Caco-2 (cell line): ENCODE data around the gene FAM13A. TPM values are rescaled to one million over a fixed set of nuclear protein-coding genes. Genes with fewer than 3 reads are reported as not detected.
"Not testable (repeated sequence)": the region's sequence is repeated elsewhere in the genome, so short reads cannot be mapped to it uniquely, and the experiment has no call there.

Source experiments
- BruUV-seq: library from RNA; stranded (reverse); fragments of 400-500 nt; replicated peaks from 2 replicates; lab custom pipeline; 2021; lab: Mats Ljungman, UMichigan
- CTCF ChIA-PET: fragments of 300-600 bp; sonication (Branson Sonifier 250); formaldehyde crosslinking; loops from one replicate; lab custom pipeline; 2022; ENCODE audit warnings: antibody characterized with exemption; lab: Charles Lee
- POLR2A ChIA-PET: fragments of 300-600 bp; sonication (Branson Sonifier 250); formaldehyde crosslinking; loops from one replicate; lab custom pipeline; 2022; ENCODE audit warnings: antibody characterized with exemption; lab: Charles Lee
- DNase-seq, 2 experiments: peaks; one replicate each; pipeline versions ENCODE4 v3.0.0 to v3.0.0-alpha.2; 2020 to 2022
- H3K27me3 ChIP-seq: replicated peaks from 2 replicates; pipeline ENCODE4 v1.6.0; 2011; ENCODE audit warnings: low read length; ENCODE audit not compliant: control insufficient read depth, insufficient read depth
- H3K36me3 ChIP-seq: 2 replicates; pipeline ENCODE4 v1.5.1; 2011; ENCODE audit warnings: low read length; ENCODE audit not compliant: control insufficient read depth, insufficient read depth
- H3K4me1 ChIP-seq: fragments of 250-450 bp; sonication (Bioruptor Pico); 2 replicates; pipeline ENCODE4 v1.5.1; 2020; ENCODE audit warnings: mild to moderate bottlenecking
- H3K4me3 ChIP-seq: 2 replicates; pipeline ENCODE4 v1.5.1; 2011; ENCODE audit warnings: low read depth, mild to moderate bottlenecking, control low read depth, low read length
- H3K9me3 ChIP-seq: fragments of 250-450 bp; sonication (Bioruptor Pico); 2 replicates; pipeline ENCODE4 v1.5.1; 2020; ENCODE audit warnings: mild to moderate bottlenecking, moderate library complexity
- H3K27ac Mint-ChIP-seq: one replicate; pipeline ENCODE4 v1.8.0; 2022; ENCODE audit warnings: mixed read lengths; ENCODE audit not compliant: unreplicated experiment
- H3K27me3 Mint-ChIP-seq: one replicate; pipeline ENCODE4 v1.8.0; 2022; ENCODE audit warnings: mixed read lengths; ENCODE audit not compliant: insufficient read depth, unreplicated experiment
- H3K36me3 Mint-ChIP-seq: one replicate; pipeline ENCODE4 v1.8.0; 2022; ENCODE audit warnings: mild to moderate bottlenecking, mixed read lengths; ENCODE audit not compliant: insufficient read depth, unreplicated experiment
- H3K4me1 Mint-ChIP-seq: one replicate; pipeline ENCODE4 v1.8.0; 2022; ENCODE audit warnings: low read depth, mixed read lengths; ENCODE audit not compliant: unreplicated experiment
- H3K4me3 Mint-ChIP-seq: one replicate; pipeline ENCODE4 v1.8.0; 2022; ENCODE audit warnings: mild to moderate bottlenecking, moderate library complexity, mixed read lengths; ENCODE audit not compliant: unreplicated experiment
- H3K9me3 Mint-ChIP-seq: one replicate; pipeline ENCODE4 v1.8.0; 2022; ENCODE audit warnings: mixed read lengths; ENCODE audit not compliant: unreplicated experiment
- CTCF ChIP-seq, 2 experiments: fragments of 200-600 bp in 1 of 2; IDR thresholded peaks; 1 replicate in 1 of 2; 2 replicates in 1 of 2; pipeline versions ENCODE4 v1.5.1 to v1.8.0; 2011 to 2022; ENCODE audit warnings: antibody characterized with exemption in 1 of 2, control low read depth in 1 of 2, inconsistent platforms in 1 of 2, low read depth in 1 of 2, low read length in 1 of 2, mild to moderate bottlenecking in 1 of 2, moderate library complexity in 1 of 2; ENCODE audit not compliant: insufficient read depth in 1 of 2, severe bottlenecking in 1 of 2, unreplicated experiment in 1 of 2
- intact Hi-C: fragments of 100-400 bp; cut with micrococcal nuclease; formaldehyde crosslinking; loops from one replicate; pipeline ENCODE4 v1.10.0; 2022; ENCODE audit not compliant: unreplicated experiment
- total RNA-seq: library from RNA; stranded (reverse); gene quantifications from 2 replicates; pipeline ENCODE4 v1.2.3, GENCODE V29; 2022

The FAM13A gene
- total RNA-seq, 1 experiment from 2014 or later, result 11.0 TPM

DNA sequence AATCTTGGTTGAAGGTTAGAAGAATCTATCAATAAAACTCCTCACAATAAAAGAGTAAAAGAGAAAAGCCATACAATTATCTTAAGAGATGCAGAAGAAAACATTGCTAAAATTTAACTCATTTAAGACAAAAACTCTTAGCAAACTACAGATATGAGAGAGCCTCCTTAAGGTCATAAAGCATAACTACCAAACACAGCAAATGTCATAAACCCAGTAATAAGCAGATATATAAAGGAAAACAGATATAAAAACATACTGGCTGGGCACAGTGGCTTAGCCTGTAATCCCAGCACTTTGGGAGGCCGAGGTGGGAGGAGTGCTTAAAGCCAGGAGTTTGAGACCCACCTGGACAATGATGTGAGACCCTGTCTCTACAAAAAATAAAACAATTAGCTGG lies 165.3 kb downstream of the FAM13A start:
- Histone ChIP-seq H3K4me3 (no peak overlapping the region), H3K27me3 (no peaks in the 10 kb centered on the region), H3K36me3 (no peaks in the 10 kb centered on the region), H3K9me3 (no peaks in the 10 kb centered on the region), H3K4me1 (no peaks in the 10 kb centered on the region)
- H3K36me3 Mint-ChIP-seq, result no peaks in the 10 kb centered on the region
- no peak overlapping the region for H3K27ac Mint-ChIP-seq
- H3K9me3 Mint-ChIP-seq, result no peaks in the 10 kb centered on the region
- POLR2A ChIA-PET, result no interaction called here
- H3K27me3 Mint-ChIP-seq, result peaks cover 3% of the 10 kb centered on the region
- H3K4me3 Mint-ChIP-seq, result no peak overlapping the region
- no peaks in the 10 kb centered on the region for H3K4me1 Mint-ChIP-seq
- CTCF ChIA-PET, result no interaction called here
- intact Hi-C loops, result loop anchor here (2.0 kb wide), 1 partner anchor 133 kb away; no protein-coding TSS in a partner anchor
- DNase-seq, result no peak
- TF ChIP-seq CTCF (IDR thresholded peaks at IDR 0.05; ENCODE audit: insufficient read depth in 1 of 2, low read depth in 1 of 2, low read length in 1 of 2, severe bottlenecking in 1 of 2, unreplicated experiment in 1 of 2), result no peak
- BruUV-seq, result no TSS peak

- H3K4me1 ChIP-seq, H3K4me3 Mint-ChIP-seq, H3K27ac Mint-ChIP-seq, BruUV-seq, DNase-seq, H3K9me3 ChIP-seq, CTCF ChIA-PET, H3K36me3 ChIP-seq, H3K27me3 ChIP-seq, intact Hi-C loops, H3K36me3 Mint-ChIP-seq, H3K4me3 ChIP-seq, H3K4me1 Mint-ChIP-seq, H3K9me3 Mint-ChIP-seq, H3K27me3 Mint-ChIP-seq: not testable (repeated sequence)
- POLR2A ChIA-PET, result interaction anchor here (0.7 kb wide), 1 partner anchor 30 kb away, joined by 5 read pairs; no protein-coding TSS in a partner anchor
Observed at GRCh38 chr4:88887409-88887808, 169.6 kb downstream of the FAM13A start.

GRCh38 chr4:88881227-88881569 lies 175.8 kb downstream of the FAM13A start:
- Histone ChIP-seq H3K36me3 (no peaks in the 10 kb centered on the region), H3K27me3 (no peaks in the 10 kb centered on the region), H3K4me3 (no peak overlapping the region), H3K4me1 (peaks cover 6% of the 10 kb centered on the region; the same call in 1 of the 2 replicates), H3K9me3 (no peaks in the 10 kb centered on the region)
- no TSS peak for BruUV-seq
- intact Hi-C loops, result no loop called here
- Mint-ChIP-seq H3K9me3 (no peaks in the 10 kb centered on the region), H3K36me3 (no peaks in the 10 kb centered on the region), H3K4me1 (no peaks in the 10 kb centered on the region), H3K27me3 (no peaks in the 10 kb centered on the region), H3K27ac (no peak overlapping the region), H3K4me3 (no peak overlapping the region)
- no peak for DNase-seq
- no peak for TF ChIP-seq CTCF (IDR thresholded peaks at IDR 0.05; ENCODE audit: insufficient read depth in 1 of 2, low read depth in 1 of 2, low read length in 1 of 2, severe bottlenecking in 1 of 2, unreplicated experiment in 1 of 2)
- POLR2A ChIA-PET, result no interaction called here
- CTCF ChIA-PET, result no interaction called here
